HEK293 (cell line): ENCODE measurements around the gene SPINT2.

Source experiments
- GLIS1 ChIP-seq: fragments of 450-650 bp; formaldehyde crosslinking; IDR thresholded peaks from 2 replicates; pipeline ENCODE4 v1.5.1; 2016; ENCODE audit warnings: missing biosample characterization, missing genetic modification characterization
- HOXD13 ChIP-seq: sonication (generic); formaldehyde crosslinking; IDR thresholded peaks from 2 replicates; pipeline ENCODE4 v1.8.0; 2022; ENCODE audit warnings: missing genetic modification reagents, borderline replicate concordance
- MEIS1 ChIP-seq: sonication (generic); formaldehyde crosslinking; IDR thresholded peaks from 2 replicates; pipeline ENCODE4 v1.8.1; 2022; ENCODE audit warnings: missing genetic modification reagents, mild to moderate bottlenecking, borderline replicate concordance
- SCRT1 ChIP-seq: fragments of 450-650 bp; formaldehyde crosslinking; IDR thresholded peaks from 2 replicates; pipeline ENCODE4 v1.5.1; 2016; ENCODE audit warnings: missing biosample characterization, missing genetic modification characterization, borderline replicate concordance
- ZBTB8A ChIP-seq: fragments of 450-650 bp; formaldehyde crosslinking; IDR thresholded peaks from 2 replicates; pipeline ENCODE4 v1.5.1; 2016; ENCODE audit warnings: missing biosample characterization, missing genetic modification characterization
- ZEB2 ChIP-seq: fragments of 450-650 bp; formaldehyde crosslinking; IDR thresholded peaks from 2 replicates; pipeline ENCODE4 v1.5.1; 2016; ENCODE audit warnings: missing biosample characterization, missing genetic modification characterization
- ZFP37 ChIP-seq: fragments of 450-650 bp; formaldehyde crosslinking; IDR thresholded peaks from 2 replicates; pipeline ENCODE4 v1.5.1; 2016; ENCODE audit warnings: missing biosample characterization, missing genetic modification characterization
- ZNF10 ChIP-seq: fragments of 450-650 bp; formaldehyde crosslinking; IDR thresholded peaks from 2 replicates; pipeline ENCODE4 v1.5.1; 2017; ENCODE audit warnings: missing biosample characterization, missing genetic modification characterization
- ZNF138 ChIP-seq: fragments of 450-650 bp; formaldehyde crosslinking; IDR thresholded peaks from 2 replicates; pipeline ENCODE4 v1.5.1; 2016; ENCODE audit warnings: missing biosample characterization, missing genetic modification characterization, borderline replicate concordance
- ZNF169 ChIP-seq: fragments of 450-650 bp; formaldehyde crosslinking; IDR thresholded peaks from 2 replicates; pipeline ENCODE4 v1.5.1; 2016; ENCODE audit warnings: missing biosample characterization, missing genetic modification characterization
- ZNF223 ChIP-seq: fragments of 450-650 bp; formaldehyde crosslinking; IDR thresholded peaks from 2 replicates; pipeline ENCODE4 v1.5.1; 2016; ENCODE audit warnings: missing biosample characterization, missing genetic modification characterization
- ZNF239 ChIP-seq: fragments of 450-650 bp; formaldehyde crosslinking; IDR thresholded peaks from 2 replicates; pipeline ENCODE4 v1.5.1; 2016; ENCODE audit warnings: missing biosample characterization, missing genetic modification characterization
- ZNF366 ChIP-seq: fragments of 450-650 bp; formaldehyde crosslinking; conservative IDR thresholded peaks from 2 replicates; pipeline ENCODE4 v1.5.1; 2016; ENCODE audit warnings: missing biosample characterization, missing genetic modification characterization
- ZNF37A ChIP-seq: fragments of 450-650 bp; IDR thresholded peaks from 2 replicates; pipeline ENCODE4 v1.5.1; 2018; ENCODE audit warnings: missing biosample characterization, missing genetic modification characterization
- ZNF394 ChIP-seq: fragments of 450-650 bp; formaldehyde crosslinking; IDR thresholded peaks from 2 replicates; pipeline ENCODE4 v1.5.1; 2016; ENCODE audit warnings: missing biosample characterization, missing genetic modification characterization, mild to moderate bottlenecking, moderate library complexity, borderline replicate concordance
- ZNF404 ChIP-seq: fragments of 450-650 bp; formaldehyde crosslinking; IDR thresholded peaks from 2 replicates; pipeline ENCODE4 v1.5.1; 2017; ENCODE audit warnings: missing biosample characterization, missing genetic modification characterization
- ZNF423 ChIP-seq: fragments of 450-650 bp; formaldehyde crosslinking; IDR thresholded peaks from 2 replicates; pipeline ENCODE4 v1.5.1; 2016; ENCODE audit warnings: missing biosample characterization, missing genetic modification characterization
- ZNF48 ChIP-seq: fragments of 450-650 bp; formaldehyde crosslinking; IDR thresholded peaks from 2 replicates; pipeline ENCODE4 v1.5.1; 2016; ENCODE audit warnings: missing biosample characterization, missing genetic modification characterization
- ZNF544 ChIP-seq: fragments of 450-650 bp; formaldehyde crosslinking; IDR thresholded peaks from 2 replicates; pipeline ENCODE4 v1.5.0; 2017; ENCODE audit warnings: missing biosample characterization, missing genetic modification characterization
- ZNF558 ChIP-seq: fragments of 450-650 bp; formaldehyde crosslinking; IDR thresholded peaks from 2 replicates; pipeline ENCODE4 v1.5.1; 2016; ENCODE audit warnings: missing biosample characterization, missing genetic modification characterization
- ZNF621 ChIP-seq: fragments of 450-650 bp; formaldehyde crosslinking; IDR thresholded peaks from 2 replicates; pipeline ENCODE4 v1.5.1; 2017; ENCODE audit warnings: missing biosample characterization, missing genetic modification characterization
- ZNF670 ChIP-seq: fragments of 450-650 bp; formaldehyde crosslinking; IDR thresholded peaks from 2 replicates; pipeline ENCODE4 v1.5.1; 2016; ENCODE audit warnings: missing biosample characterization, missing genetic modification characterization, low read depth
- ZNF701 ChIP-seq: fragments of 450-650 bp; formaldehyde crosslinking; IDR thresholded peaks from 2 replicates; pipeline ENCODE4 v1.5.1; 2016; ENCODE audit warnings: missing biosample characterization, missing genetic modification characterization
- ZNF747 ChIP-seq: fragments of 450-650 bp; formaldehyde crosslinking; IDR thresholded peaks from 2 replicates; pipeline ENCODE4 v1.5.1; 2016; ENCODE audit warnings: missing biosample characterization, missing genetic modification characterization
- ZNF785 ChIP-seq: fragments of 450-650 bp; formaldehyde crosslinking; IDR thresholded peaks from 2 replicates; pipeline ENCODE4 v1.5.1; 2016; ENCODE audit warnings: missing biosample characterization, missing genetic modification characterization
- TF ChIP-seq, protein P1 (sequence below): fragments of 450-650 bp; formaldehyde crosslinking; IDR thresholded peaks from 2 replicates; pipeline ENCODE4 v1.5.1; 2016; ENCODE audit warnings: missing biosample characterization, missing genetic modification characterization, borderline replicate concordance
- TF ChIP-seq, protein P2 (sequence below): fragments of 450-650 bp; IDR thresholded peaks from 2 replicates; pipeline ENCODE4 v1.5.1; 2018; ENCODE audit warnings: missing biosample characterization, mild to moderate bottlenecking, missing genetic modification characterization
- TF ChIP-seq, protein P3 (sequence below): fragments of 450-650 bp; formaldehyde crosslinking; IDR thresholded peaks from 2 replicates; pipeline ENCODE4 v1.5.1; 2016; ENCODE audit warnings: missing biosample characterization, missing genetic modification characterization
- TF ChIP-seq, protein P4 (sequence below): fragments of 450-650 bp; IDR thresholded peaks from 2 replicates; pipeline ENCODE4 v1.5.1; 2018; ENCODE audit warnings: missing biosample characterization, missing genetic modification characterization
- TF ChIP-seq, protein P5 (sequence below): fragments of 450-650 bp; formaldehyde crosslinking; IDR thresholded peaks from 2 replicates; pipeline ENCODE4 v1.5.1; 2016; ENCODE audit warnings: missing biosample characterization, missing genetic modification characterization
- TF ChIP-seq, protein P6 (sequence below): fragments of 450-650 bp; formaldehyde crosslinking; conservative IDR thresholded peaks from 2 replicates; pipeline ENCODE4 v1.5.1; 2016; ENCODE audit warnings: low read depth, missing biosample characterization, missing genetic modification characterization

The SPINT2 gene

DNA sequence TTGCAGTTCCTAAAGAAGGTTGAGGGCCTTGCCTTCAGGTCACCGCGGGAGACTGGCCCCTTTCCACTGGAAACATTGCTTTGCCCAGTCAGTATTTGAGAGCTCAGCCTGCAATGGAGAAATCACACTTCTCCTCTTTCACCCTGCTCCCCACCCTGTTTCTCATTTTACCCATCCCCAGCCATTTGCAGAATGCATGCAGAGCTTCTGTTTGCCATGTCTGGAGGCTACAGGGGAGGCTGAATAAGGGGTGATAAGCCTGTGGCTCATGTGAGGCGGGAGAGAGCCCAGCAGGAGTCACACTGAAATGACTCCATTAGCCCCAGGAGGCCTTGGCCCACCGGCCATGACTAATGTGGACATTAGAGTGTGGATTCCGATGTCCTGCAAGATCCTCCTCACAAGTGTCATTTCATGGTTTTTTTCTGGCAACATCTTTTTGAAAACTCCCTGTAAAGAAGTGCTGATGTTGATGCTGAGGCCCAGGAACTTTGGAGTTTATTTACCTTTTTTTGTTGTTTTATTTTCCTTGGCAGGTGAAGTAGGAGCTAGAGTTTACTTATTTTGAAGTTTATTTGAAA, 6.3 kb downstream of the SPINT2 start (continued):
- no peak for TF ChIP-seq HOXD13
- peak; percentile 73 for TF ChIP-seq ZBTB8A (tag by site-specific recombination)
- TF ChIP-seq ZNF423 (tag by site-specific recombination) = peak; percentile 99
- TF ChIP-seq ZNF558 (tag by site-specific recombination) = no peak
- TF ChIP-seq, protein P1, sequence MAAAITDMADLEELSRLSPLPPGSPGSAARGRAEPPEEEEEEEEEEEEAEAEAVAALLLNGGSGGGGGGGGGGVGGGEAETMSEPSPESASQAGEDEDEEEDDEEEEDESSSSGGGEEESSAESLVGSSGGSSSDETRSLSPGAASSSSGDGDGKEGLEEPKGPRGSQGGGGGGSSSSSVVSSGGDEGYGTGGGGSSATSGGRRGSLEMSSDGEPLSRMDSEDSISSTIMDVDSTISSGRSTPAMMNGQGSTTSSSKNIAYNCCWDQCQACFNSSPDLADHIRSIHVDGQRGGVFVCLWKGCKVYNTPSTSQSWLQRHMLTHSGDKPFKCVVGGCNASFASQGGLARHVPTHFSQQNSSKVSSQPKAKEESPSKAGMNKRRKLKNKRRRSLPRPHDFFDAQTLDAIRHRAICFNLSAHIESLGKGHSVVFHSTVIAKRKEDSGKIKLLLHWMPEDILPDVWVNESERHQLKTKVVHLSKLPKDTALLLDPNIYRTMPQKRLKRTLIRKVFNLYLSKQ (tag by site-specific recombination) = no peak
- peak; percentile 99 for TF ChIP-seq GLIS1
- no peak for TF ChIP-seq ZNF10
- TF ChIP-seq, protein P2, sequence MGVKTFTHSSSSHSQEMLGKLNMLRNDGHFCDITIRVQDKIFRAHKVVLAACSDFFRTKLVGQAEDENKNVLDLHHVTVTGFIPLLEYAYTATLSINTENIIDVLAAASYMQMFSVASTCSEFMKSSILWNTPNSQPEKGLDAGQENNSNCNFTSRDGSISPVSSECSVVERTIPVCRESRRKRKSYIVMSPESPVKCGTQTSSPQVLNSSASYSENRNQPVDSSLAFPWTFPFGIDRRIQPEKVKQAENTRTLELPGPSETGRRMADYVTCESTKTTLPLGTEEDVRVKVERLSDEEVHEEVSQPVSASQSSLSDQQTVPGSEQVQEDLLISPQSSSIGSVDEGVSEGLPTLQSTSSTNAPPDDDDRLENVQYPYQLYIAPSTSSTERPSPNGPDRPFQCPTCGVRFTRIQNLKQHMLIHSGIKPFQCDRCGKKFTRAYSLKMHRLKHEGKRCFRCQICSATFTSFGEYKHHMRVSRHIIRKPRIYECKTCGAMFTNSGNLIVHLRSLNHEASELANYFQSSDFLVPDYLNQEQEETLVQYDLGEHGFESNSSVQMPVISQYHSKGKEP = peak; percentile 83
- TF ChIP-seq ZNF404 (tag by site-specific recombination) = no peak
- TF ChIP-seq, protein P3, sequence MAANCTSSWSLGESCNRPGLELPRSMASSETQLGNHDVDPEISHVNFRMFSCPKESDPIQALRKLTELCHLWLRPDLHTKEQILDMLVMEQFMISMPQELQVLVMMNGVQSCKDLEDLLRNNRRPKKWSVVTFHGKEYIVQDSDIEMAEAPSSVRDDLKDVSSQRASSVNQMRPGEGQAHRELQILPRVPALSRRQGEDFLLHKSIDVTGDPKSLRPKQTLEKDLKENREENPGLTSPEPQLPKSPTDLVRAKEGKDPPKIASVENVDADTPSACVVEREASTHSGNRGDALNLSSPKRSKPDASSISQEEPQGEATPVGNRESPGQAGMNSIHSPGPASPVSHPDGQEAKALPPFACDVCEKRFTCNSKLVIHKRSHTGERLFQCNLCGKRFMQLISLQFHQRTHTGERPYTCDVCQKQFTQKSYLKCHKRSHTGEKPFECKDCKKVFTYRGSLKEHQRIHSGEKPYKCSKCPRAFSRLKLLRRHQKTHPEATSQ (tag by site-specific recombination) = no peak
- TF ChIP-seq MEIS1 (CRISPR knock-in tag) = no peak
- TF ChIP-seq ZEB2 (tag by site-specific recombination) = no peak
- no peak for TF ChIP-seq ZFP37
- no peak for TF ChIP-seq ZNF670 (tag by site-specific recombination)
- no peak for TF ChIP-seq ZNF223 (tag by site-specific recombination)
- no peak for TF ChIP-seq ZNF701 (tag by site-specific recombination)
- no peak for TF ChIP-seq ZNF169 (tag by site-specific recombination)
- TF ChIP-seq ZNF366 (tag by site-specific recombination) = peak; percentile 51
- TF ChIP-seq ZNF239 = no peak
- TF ChIP-seq ZNF747 (tag by site-specific recombination) = no peak
- TF ChIP-seq, protein P4, sequence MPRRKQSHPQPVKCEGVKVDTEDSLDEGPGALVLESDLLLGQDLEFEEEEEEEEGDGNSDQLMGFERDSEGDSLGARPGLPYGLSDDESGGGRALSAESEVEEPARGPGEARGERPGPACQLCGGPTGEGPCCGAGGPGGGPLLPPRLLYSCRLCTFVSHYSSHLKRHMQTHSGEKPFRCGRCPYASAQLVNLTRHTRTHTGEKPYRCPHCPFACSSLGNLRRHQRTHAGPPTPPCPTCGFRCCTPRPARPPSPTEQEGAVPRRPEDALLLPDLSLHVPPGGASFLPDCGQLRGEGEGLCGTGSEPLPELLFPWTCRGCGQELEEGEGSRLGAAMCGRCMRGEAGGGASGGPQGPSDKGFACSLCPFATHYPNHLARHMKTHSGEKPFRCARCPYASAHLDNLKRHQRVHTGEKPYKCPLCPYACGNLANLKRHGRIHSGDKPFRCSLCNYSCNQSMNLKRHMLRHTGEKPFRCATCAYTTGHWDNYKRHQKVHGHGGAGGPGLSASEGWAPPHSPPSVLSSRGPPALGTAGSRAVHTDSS (tag by site-specific recombination) = no peak
- TF ChIP-seq ZNF544 (tag by site-specific recombination) = no peak
- TF ChIP-seq ZNF138 (tag by site-specific recombination) = no peak
- TF ChIP-seq ZNF37A = no peak
- no peak for TF ChIP-seq ZNF621 (tag by site-specific recombination)
- TF ChIP-seq ZNF785 (tag by site-specific recombination) = no peak
- no peak for TF ChIP-seq ZNF48 (tag by site-specific recombination)
- TF ChIP-seq, protein P5, sequence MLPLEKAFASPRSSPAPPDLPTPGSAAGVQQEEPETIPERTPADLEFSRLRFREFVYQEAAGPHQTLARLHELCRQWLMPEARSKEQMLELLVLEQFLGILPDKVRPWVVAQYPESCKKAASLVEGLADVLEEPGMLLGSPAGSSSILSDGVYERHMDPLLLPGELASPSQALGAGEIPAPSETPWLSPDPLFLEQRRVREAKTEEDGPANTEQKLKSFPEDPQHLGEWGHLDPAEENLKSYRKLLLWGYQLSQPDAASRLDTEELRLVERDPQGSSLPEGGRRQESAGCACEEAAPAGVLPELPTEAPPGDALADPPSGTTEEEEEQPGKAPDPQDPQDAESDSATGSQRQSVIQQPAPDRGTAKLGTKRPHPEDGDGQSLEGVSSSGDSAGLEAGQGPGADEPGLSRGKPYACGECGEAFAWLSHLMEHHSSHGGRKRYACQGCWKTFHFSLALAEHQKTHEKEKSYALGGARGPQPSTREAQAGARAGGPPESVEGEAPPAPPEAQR (tag by site-specific recombination) = no peak
- TF ChIP-seq ZNF394 = no peak
- TF ChIP-seq, protein P6, sequence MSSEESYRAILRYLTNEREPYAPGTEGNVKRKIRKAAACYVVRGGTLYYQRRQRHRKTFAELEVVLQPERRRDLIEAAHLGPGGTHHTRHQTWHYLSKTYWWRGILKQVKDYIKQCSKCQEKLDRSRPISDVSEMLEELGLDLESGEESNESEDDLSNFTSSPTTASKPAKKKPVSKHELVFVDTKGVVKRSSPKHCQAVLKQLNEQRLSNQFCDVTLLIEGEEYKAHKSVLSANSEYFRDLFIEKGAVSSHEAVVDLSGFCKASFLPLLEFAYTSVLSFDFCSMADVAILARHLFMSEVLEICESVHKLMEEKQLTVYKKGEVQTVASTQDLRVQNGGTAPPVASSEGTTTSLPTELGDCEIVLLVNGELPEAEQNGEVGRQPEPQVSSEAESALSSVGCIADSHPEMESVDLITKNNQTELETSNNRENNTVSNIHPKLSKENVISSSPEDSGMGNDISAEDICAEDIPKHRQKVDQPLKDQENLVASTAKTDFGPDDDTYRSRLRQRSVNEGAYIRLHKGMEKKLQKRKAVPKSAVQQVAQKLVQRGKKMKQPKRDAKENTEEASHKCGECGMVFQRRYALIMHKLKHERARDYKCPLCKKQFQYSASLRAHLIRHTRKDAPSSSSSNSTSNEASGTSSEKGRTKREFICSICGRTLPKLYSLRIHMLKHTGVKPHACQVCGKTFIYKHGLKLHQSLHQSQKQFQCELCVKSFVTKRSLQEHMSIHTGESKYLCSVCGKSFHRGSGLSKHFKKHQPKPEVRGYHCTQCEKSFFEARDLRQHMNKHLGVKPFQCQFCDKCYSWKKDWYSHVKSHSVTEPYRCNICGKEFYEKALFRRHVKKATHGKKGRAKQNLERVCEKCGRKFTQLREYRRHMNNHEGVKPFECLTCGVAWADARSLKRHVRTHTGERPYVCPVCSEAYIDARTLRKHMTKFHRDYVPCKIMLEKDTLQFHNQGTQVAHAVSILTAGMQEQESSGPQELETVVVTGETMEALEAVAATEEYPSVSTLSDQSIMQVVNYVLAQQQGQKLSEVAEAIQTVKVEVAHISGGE (tag by site-specific recombination) = no peak
- peak; percentile 61; the same call in 1 of the 2 replicates for TF ChIP-seq SCRT1 (tag by site-specific recombination)
